ENCODE measurements around the gene NUBP2. TPM values are rescaled to one million over a fixed set of nuclear protein-coding genes. Genes with fewer than 3 reads are reported as not detected.

NUBP2 gene
- total RNA-seq, 1 experiment from 2014 or later, result 65.3 TPM

- ChIA-PET CTCF (interaction anchor here (1.5 kb wide), 1 partner anchor 58 kb away, joined by 3 read pairs; the partner anchor contains the start of gene MAPK8IP3), POLR2A (no interaction called here)
- Mint-ChIP-seq H3K9me3 (ENCODE audit: unreplicated experiment) (no peaks in the 10 kb centered on the region), H3K4me3 (ENCODE audit: unreplicated experiment) (no peak overlapping the region), H3K27me3 (ENCODE audit: insufficient read depth, unreplicated experiment) (no peaks in the 10 kb centered on the region), H3K36me3 (ENCODE audit: insufficient read depth, unreplicated experiment) (peaks cover 43% of the 10 kb centered on the region), H3K27ac (ENCODE audit: unreplicated experiment) (no peak overlapping the region), H3K4me1 (ENCODE audit: low read depth, unreplicated experiment) (no peaks in the 10 kb centered on the region)
- no TSS peak for BruUV-seq (replicated peaks)
- Histone ChIP-seq H3K27me3 (replicated peaks; ENCODE audit: control insufficient read depth, insufficient read depth, low read length) (no peaks in the 10 kb centered on the region), H3K4me1 (no peaks in the 10 kb centered on the region), H3K36me3 (ENCODE audit: control insufficient read depth, insufficient read depth, low read length) (no peaks in the 10 kb centered on the region), H3K9me3 (no peaks in the 10 kb centered on the region), H3K4me3 (ENCODE audit: low read depth, low read length) (no peak overlapping the region)
- no peak for TF ChIP-seq CTCF (IDR thresholded peaks at IDR 0.05; ENCODE audit: insufficient read depth in 1 of 2, low read depth in 1 of 2, low read length in 1 of 2, severe bottlenecking in 1 of 2, unreplicated experiment in 1 of 2)
- DNase-seq, result peak in 1 of 2 experiments; percentile 46
- intact Hi-C loops (cut with micrococcal nuclease; ENCODE audit: unreplicated experiment), result no loop called here
Observed at GRCh38 chr16:1763521-1764511, 18.9 kb upstream of the NUBP2 start.

DNA sequence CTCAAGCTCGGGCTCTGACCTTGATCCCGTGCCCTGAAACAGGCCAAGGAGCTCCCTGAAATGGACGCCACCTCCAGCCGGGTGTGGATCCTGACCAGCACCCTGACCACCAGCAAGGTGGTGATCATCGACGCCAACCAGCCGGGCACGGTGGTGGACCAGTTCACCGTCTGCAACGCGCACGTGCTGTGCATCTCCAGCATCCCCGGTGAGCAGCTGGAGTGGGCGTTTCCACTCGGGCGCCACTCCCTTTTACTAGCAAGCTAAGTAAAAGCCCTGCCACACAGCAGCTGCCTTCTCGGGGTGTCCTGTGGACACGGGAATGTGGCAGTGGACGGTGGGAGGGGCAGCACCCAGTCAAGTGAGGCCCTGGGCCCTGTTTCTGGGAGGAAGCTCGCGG, 17.8 kb upstream of the NUBP2 start:
- H3K4me3 ChIP-seq (ENCODE audit: low read depth, low read length), result no peak overlapping the region
- ChIA-PET POLR2A (no interaction called here), CTCF (no interaction called here)
- H3K9me3 ChIP-seq, result no peaks in the 10 kb centered on the region
- H3K36me3 ChIP-seq (ENCODE audit: control insufficient read depth, insufficient read depth, low read length), result no peaks in the 10 kb centered on the region
- Mint-ChIP-seq H3K4me1 (ENCODE audit: low read depth, unreplicated experiment) (no peaks in the 10 kb centered on the region), H3K36me3 (ENCODE audit: insufficient read depth, unreplicated experiment) (peaks cover 51% of the 10 kb centered on the region), H3K27ac (ENCODE audit: unreplicated experiment) (no peak overlapping the region), H3K27me3 (ENCODE audit: insufficient read depth, unreplicated experiment) (no peaks in the 10 kb centered on the region), H3K4me3 (ENCODE audit: unreplicated experiment) (no peak overlapping the region), H3K9me3 (ENCODE audit: unreplicated experiment) (no peaks in the 10 kb centered on the region)
- H3K27me3 ChIP-seq (replicated peaks; ENCODE audit: control insufficient read depth, insufficient read depth, low read length), result no peaks in the 10 kb centered on the region
- no TSS peak for BruUV-seq (replicated peaks)
- no peak for DNase-seq
- no peak for TF ChIP-seq CTCF (IDR thresholded peaks at IDR 0.05; ENCODE audit: insufficient read depth in 1 of 2, low read depth in 1 of 2, low read length in 1 of 2, severe bottlenecking in 1 of 2, unreplicated experiment in 1 of 2)
- intact Hi-C loops (cut with micrococcal nuclease; ENCODE audit: unreplicated experiment), result no loop called here
- H3K4me1 ChIP-seq, result no peaks in the 10 kb centered on the region

GRCh38 chr16:1765826-1766225, 16.9 kb upstream of the NUBP2 start:
- no TSS peak for BruUV-seq (replicated peaks)
- Mint-ChIP-seq H3K27me3 (ENCODE audit: insufficient read depth, unreplicated experiment) (no peaks in the 10 kb centered on the region), H3K4me1 (ENCODE audit: low read depth, unreplicated experiment) (no peaks in the 10 kb centered on the region), H3K27ac (ENCODE audit: unreplicated experiment) (no peak overlapping the region), H3K4me3 (ENCODE audit: unreplicated experiment) (no peak overlapping the region), H3K9me3 (ENCODE audit: unreplicated experiment) (no peaks in the 10 kb centered on the region), H3K36me3 (ENCODE audit: insufficient read depth, unreplicated experiment) (peaks cover 53% of the 10 kb centered on the region)
- Histone ChIP-seq H3K9me3 (no peaks in the 10 kb centered on the region), H3K4me3 (ENCODE audit: low read depth, low read length) (no peak overlapping the region), H3K36me3 (ENCODE audit: control insufficient read depth, insufficient read depth, low read length) (no peaks in the 10 kb centered on the region), H3K4me1 (no peaks in the 10 kb centered on the region), H3K27me3 (replicated peaks; ENCODE audit: control insufficient read depth, insufficient read depth, low read length) (no peaks in the 10 kb centered on the region)
- no peak for DNase-seq
- intact Hi-C loops (cut with micrococcal nuclease; ENCODE audit: unreplicated experiment), result no loop called here
- TF ChIP-seq CTCF (IDR thresholded peaks at IDR 0.05; ENCODE audit: insufficient read depth in 1 of 2, low read depth in 1 of 2, low read length in 1 of 2, severe bottlenecking in 1 of 2, unreplicated experiment in 1 of 2), result no peak
- CTCF ChIA-PET, result no interaction called here
- POLR2A ChIA-PET, result no interaction called here
